Sigmoid colon (tissue), 7 donors: ENCODE data around the gene SLC39A11. TPM values are rescaled to one million over a fixed set of nuclear protein-coding genes. Genes with fewer than 3 reads are reported as not detected.

Experiments used
- DNase-seq: peaks from one replicate; pipeline ENCODE4 v3.0.0-alpha.2; 2019
- H3K27ac ChIP-seq, 4 donors: fragments of 200-600 bp; sonication (generic); one replicate each; pipeline ENCODE4 v1.5.1; 2016 to 2019; ENCODE audit warnings: mild to moderate bottlenecking in 1 of 4
- H3K27me3 ChIP-seq, 3 donors: fragments of 200-600 bp; sonication (generic); one replicate each; pipeline ENCODE4 v1.5.1; 2019; ENCODE audit warnings: mild to moderate bottlenecking in 1 of 3
- H3K36me3 ChIP-seq, 4 donors: fragments of 200-600 bp; sonication (generic); one replicate each; pipeline ENCODE4 v1.5.1; 2016 to 2019
- H3K4me1 ChIP-seq, 4 donors: fragments of 200-600 bp; sonication (generic); one replicate each; pipeline ENCODE4 v1.5.1; 2017 to 2019
- H3K4me3 ChIP-seq, 4 donors: fragments of 200-600 bp; sonication (generic); one replicate each; pipeline ENCODE4 v1.5.1; 2017 to 2019; ENCODE audit warnings: mild to moderate bottlenecking in 2 of 4, moderate library complexity in 1 of 4
- H3K9me3 ChIP-seq, 4 donors: fragments of 200-600 bp in 3 of 4; sonication (generic) in 3 of 4; one replicate each; pipeline versions ENCODE4 v1.5.1 to v1.6.1; 2013 to 2019
- EP300 ChIP-seq, 4 donors: sonication (generic); formaldehyde crosslinking; IDR thresholded peaks; one replicate each; pipeline ENCODE4 v1.6.1; 2017; ENCODE audit warnings: antibody characterized with exemption in 4 of 4
- POLR2A ChIP-seq, 2 donors: fragments of 450-650 bp; IDR thresholded peaks; one replicate each; pipeline ENCODE4 v1.6.1; 2016; ENCODE audit warnings: antibody characterized with exemption in 2 of 2, mild to moderate bottlenecking in 2 of 2, moderate library complexity in 2 of 2
- POLR2AphosphoS5 ChIP-seq, 4 donors: sonication (generic); formaldehyde crosslinking; IDR thresholded peaks; one replicate each; pipeline ENCODE4 v1.6.1; 2017; ENCODE audit warnings: antibody characterized with exemption in 4 of 4
- WGBS, 2 donors: extraction: QIAGEN DNeasy Blood & Tissue Kit; methylation state at CpG; one replicate each; pipeline ENCODE4 v1.1.7; 2013; 5-methylcytosine and 5-hydroxymethylcytosine counted together
- intact Hi-C: fragments of 100-400 bp; cut with DNase I; formaldehyde crosslinking; loops from one replicate; pipeline ENCODE4 v1.15.1; 2023
- polyA plus RNA-seq, 3 donors: library from polyadenylated mRNA; stranded (reverse); fragments of 200-250 nt; gene quantifications; one replicate each; pipeline ENCODE4 v1.2.3, GENCODE V29; 2013
- total RNA-seq, 4 donors: library from RNA; depleted of rRNA; stranded (reverse); fragments of >200 nt; gene quantifications; one replicate each; pipeline ENCODE4 v1.1.0, GENCODE V29; 2016
- TF ChIP-seq, protein P1 (sequence below), 4 experiments: fragments of 450-650 bp in 3 of 4; fragments of 200-600 bp in 1 of 4; IDR thresholded peaks; one replicate each; pipeline ENCODE4 v1.5.1; 2016 to 2019; ENCODE audit warnings: antibody characterized with exemption in 4 of 4, mild to moderate bottlenecking in 3 of 4, moderate library complexity in 2 of 4
- donor health status: healthy with polysubstance abuse.
- donor health status: Bipolar disorder and iron deficiency.
- donor health status: healthy.

Gene SLC39A11
- total and polyA plus RNA-seq, 7 donors = 7.6 to 16.4 (median 8.4) TPM

DNA sequence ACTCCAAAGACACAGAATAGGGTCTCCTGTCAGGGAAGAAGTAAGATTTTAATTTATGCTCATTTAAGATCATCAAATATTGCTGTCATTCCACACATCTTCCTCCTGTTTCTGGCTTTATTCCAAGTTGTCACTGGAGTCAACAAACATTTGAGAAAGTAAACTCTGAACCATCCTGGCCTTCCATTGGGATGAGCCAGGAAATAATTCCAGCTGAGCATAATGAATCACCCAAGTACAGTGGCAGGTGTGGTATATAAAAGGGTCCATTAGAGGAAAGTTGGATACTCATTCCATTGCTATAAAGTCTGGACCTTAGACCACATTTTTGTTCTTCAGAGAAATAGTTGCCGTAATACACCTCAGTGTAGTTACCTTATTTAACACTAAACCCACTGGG lies 246.1 kb downstream of the SLC39A11 start:
- H3K36me3 ChIP-seq = no peaks in the 10 kb centered on the region
- 81 to 89% methylated on average over 1 of the region's 1 CpG for WGBS, 2 donors
- no peak for TF ChIP-seq EP300 (IDR thresholded peaks at IDR 0.05)
- TF ChIP-seq POLR2AphosphoS5 (IDR thresholded peaks at IDR 0.05) = no peak
- TF ChIP-seq, protein P1, sequence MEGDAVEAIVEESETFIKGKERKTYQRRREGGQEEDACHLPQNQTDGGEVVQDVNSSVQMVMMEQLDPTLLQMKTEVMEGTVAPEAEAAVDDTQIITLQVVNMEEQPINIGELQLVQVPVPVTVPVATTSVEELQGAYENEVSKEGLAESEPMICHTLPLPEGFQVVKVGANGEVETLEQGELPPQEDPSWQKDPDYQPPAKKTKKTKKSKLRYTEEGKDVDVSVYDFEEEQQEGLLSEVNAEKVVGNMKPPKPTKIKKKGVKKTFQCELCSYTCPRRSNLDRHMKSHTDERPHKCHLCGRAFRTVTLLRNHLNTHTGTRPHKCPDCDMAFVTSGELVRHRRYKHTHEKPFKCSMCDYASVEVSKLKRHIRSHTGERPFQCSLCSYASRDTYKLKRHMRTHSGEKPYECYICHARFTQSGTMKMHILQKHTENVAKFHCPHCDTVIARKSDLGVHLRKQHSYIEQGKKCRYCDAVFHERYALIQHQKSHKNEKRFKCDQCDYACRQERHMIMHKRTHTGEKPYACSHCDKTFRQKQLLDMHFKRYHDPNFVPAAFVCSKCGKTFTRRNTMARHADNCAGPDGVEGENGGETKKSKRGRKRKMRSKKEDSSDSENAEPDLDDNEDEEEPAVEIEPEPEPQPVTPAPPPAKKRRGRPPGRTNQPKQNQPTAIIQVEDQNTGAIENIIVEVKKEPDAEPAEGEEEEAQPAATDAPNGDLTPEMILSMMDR (IDR thresholded peaks at IDR 0.05) = no peak
- no peak for TF ChIP-seq POLR2A (IDR thresholded peaks at IDR 0.05)

DNA sequence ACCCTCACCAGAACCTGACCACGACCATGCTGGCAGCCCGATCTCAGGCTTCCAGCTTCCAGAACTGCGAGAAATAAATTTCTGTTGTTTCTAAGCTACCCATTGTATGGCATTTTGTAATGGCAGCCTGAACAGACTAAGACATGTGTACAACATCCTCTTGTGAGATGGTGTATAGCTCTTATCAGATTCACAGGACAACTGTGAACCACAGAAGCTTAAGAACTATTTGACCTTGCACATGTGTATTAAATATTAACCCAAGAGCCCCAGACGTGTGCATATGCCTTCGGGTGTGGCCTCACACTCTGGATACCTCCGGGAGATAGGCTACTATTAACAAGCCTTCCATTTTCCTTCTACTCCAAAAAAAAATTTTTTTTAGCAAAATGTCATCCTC lies 248.9 kb downstream of the SLC39A11 start:
- no peaks in the 10 kb centered on the region for H3K27me3 ChIP-seq
- no peak overlapping the region for H3K4me3 ChIP-seq
- H3K27ac ChIP-seq = no peak overlapping the region
- no peak for DNase-seq
- no peaks in the 10 kb centered on the region for H3K36me3 ChIP-seq
- no peaks in the 10 kb centered on the region for H3K4me1 ChIP-seq
- intact Hi-C loops = no loop called here
- H3K9me3 ChIP-seq = peaks cover 0 to 4% (median under 1%) of the 10 kb centered on the region in 4 donors
- WGBS, 2 donors = 63 to 71% methylated on average over 6 of the region's 6 CpGs
- TF ChIP-seq, protein P1 (IDR thresholded peaks at IDR 0.05) = no peak
- TF ChIP-seq POLR2A (IDR thresholded peaks at IDR 0.05) (no peak), EP300 (IDR thresholded peaks at IDR 0.05) (no peak), POLR2AphosphoS5 (IDR thresholded peaks at IDR 0.05) (no peak)

More for the DNA sequence above, 246.1 kb downstream of the SLC39A11 start:
- Histone ChIP-seq H3K4me1 (no peaks in the 10 kb centered on the region), H3K27ac (no peak overlapping the region), H3K9me3 (no peaks in the 10 kb centered on the region), H3K27me3 (no peaks in the 10 kb centered on the region), H3K4me3 (no peak overlapping the region)
- no peak for DNase-seq
- intact Hi-C loops = no loop called here

DNA sequence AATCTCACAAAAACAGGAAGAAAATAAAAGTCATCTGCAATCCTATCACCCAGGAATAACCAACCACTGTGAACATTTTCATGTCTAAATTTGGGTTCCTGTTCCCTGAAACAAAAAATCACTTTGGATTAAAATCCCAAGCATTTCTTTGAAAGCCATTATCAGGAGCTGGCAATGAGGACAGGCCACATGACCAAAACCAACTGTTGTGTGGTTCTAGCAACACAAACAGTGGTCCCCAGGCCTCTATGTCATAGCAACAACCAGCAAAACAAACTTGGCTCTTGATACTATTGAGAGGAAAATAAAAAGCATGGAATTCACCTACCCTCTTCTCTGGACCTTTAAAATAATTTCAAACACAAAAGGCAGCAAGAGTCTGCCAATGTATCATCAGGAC lies 252.5 kb downstream of the SLC39A11 start:
- no peaks in the 10 kb centered on the region for H3K27me3 ChIP-seq
- no peak overlapping the region for H3K27ac ChIP-seq
- no peak overlapping the region for H3K4me3 ChIP-seq
- peaks cover 0 to 4% (median under 1%) of the 10 kb centered on the region in 4 donors for H3K9me3 ChIP-seq
- intact Hi-C loops = no loop called here
- no peak for DNase-seq
- TF ChIP-seq, protein P1 (IDR thresholded peaks at IDR 0.05) = no peak
- no peak for TF ChIP-seq POLR2AphosphoS5 (IDR thresholded peaks at IDR 0.05)
- no peak for TF ChIP-seq POLR2A (IDR thresholded peaks at IDR 0.05)
- TF ChIP-seq EP300 (IDR thresholded peaks at IDR 0.05) = no peak
- no peaks in the 10 kb centered on the region for H3K4me1 ChIP-seq
- no peaks in the 10 kb centered on the region for H3K36me3 ChIP-seq

GRCh38 chr17:72839131-72839725 lies 253.3 kb downstream of the SLC39A11 start:
- 85 to 94% methylated on average over 2 of the region's 2 CpGs for WGBS, 2 donors
- H3K9me3 ChIP-seq = peaks cover 0 to 4% (median under 1%) of the 10 kb centered on the region in 4 donors
- no peaks in the 10 kb centered on the region for H3K36me3 ChIP-seq
- no peak overlapping the region for H3K4me3 ChIP-seq
- no peaks in the 10 kb centered on the region for H3K4me1 ChIP-seq
- no peak overlapping the region for H3K27ac ChIP-seq
- TF ChIP-seq, protein P1 (IDR thresholded peaks at IDR 0.05) = no peak
- TF ChIP-seq POLR2AphosphoS5 (IDR thresholded peaks at IDR 0.05) (no peak), EP300 (IDR thresholded peaks at IDR 0.05) (no peak), POLR2A (IDR thresholded peaks at IDR 0.05) (no peak)
- DNase-seq = no peak
- intact Hi-C loops = no loop called here
- H3K27me3 ChIP-seq = no peaks in the 10 kb centered on the region

- no peak for DNase-seq
- Histone ChIP-seq H3K9me3 (peaks cover 0 to 4% (median under 1%) of the 10 kb centered on the region in 4 donors), H3K27ac (no peak overlapping the region), H3K4me1 (no peaks in the 10 kb centered on the region), H3K4me3 (no peak overlapping the region), H3K36me3 (no peaks in the 10 kb centered on the region), H3K27me3 (no peaks in the 10 kb centered on the region)
- intact Hi-C loops = no loop called here
- WGBS, 2 donors = 77 to 90% methylated on average over 5 of the region's 5 CpGs
- no peak for TF ChIP-seq EP300 (IDR thresholded peaks at IDR 0.05)
Observed at GRCh38 chr17:72838581-72838980, 253.9 kb downstream of the SLC39A11 start.
